Testis (tissue), 3 donors: ENCODE results near the gene FRS2. TPM values are rescaled to one million over a fixed set of nuclear protein-coding genes. Genes with fewer than 3 reads are reported as not detected.

ENCODE experiments used
- DNase-seq: peaks from one replicate; pipeline ENCODE4 v3.0.0-alpha.2; 2019
- H3K27ac ChIP-seq, 2 donors: fragments of 200-600 bp; sonication (generic); one replicate each; pipeline ENCODE4 v1.5.1; 2019
- H3K27me3 ChIP-seq: fragments of 200-600 bp; sonication (generic); one replicate; pipeline ENCODE4 v1.5.1; 2019
- H3K36me3 ChIP-seq: fragments of 200-600 bp; sonication (generic); one replicate; pipeline ENCODE4 v1.5.1; 2017; ENCODE audit warnings: low read depth; ENCODE audit errors: missing control alignments
- H3K4me1 ChIP-seq: fragments of 200-600 bp; sonication (generic); one replicate; pipeline ENCODE4 v1.5.1; 2019
- H3K4me3 ChIP-seq, 2 donors: fragments of 200-600 bp; sonication (generic); one replicate each; pipeline ENCODE4 v1.5.1; 2017 to 2019
- H3K9me3 ChIP-seq: fragments of 200-600 bp; sonication (generic); one replicate; pipeline ENCODE4 v1.5.1; 2017
- POLR2A ChIP-seq: fragments of 450-650 bp; IDR thresholded peaks from one replicate; pipeline ENCODE4 v1.6.1; 2017; ENCODE audit warnings: antibody characterized with exemption, mild to moderate bottlenecking, moderate library complexity
- WGBS, 2 donors: methylation state at CpG; one replicate each; pipeline ENCODE4 v1.1.5; 2018; 5-methylcytosine and 5-hydroxymethylcytosine counted together
- intact Hi-C: fragments of 100-400 bp; cut with DNase I; formaldehyde crosslinking; loops from one replicate; pipeline ENCODE4 v1.15.1; 2023; ENCODE audit warnings: low total_unique reads
- polyA plus RNA-seq: library from polyadenylated mRNA; stranded (reverse); fragments of 350-450 nt; fragmentation: Illumina TruSeq; extraction: RNeasy Lipid Tissue Mini Kit (QIAGEN cat#74804); gene quantifications from one replicate; pipeline ENCODE4 v1.2.3, GENCODE V29; 2014; ENCODE audit warnings: low read depth, low replicate concordance; ENCODE audit not compliant: insufficient read depth
- total RNA-seq, 2 donors: library from RNA; depleted of rRNA; stranded (reverse); fragments of >200 nt; gene quantifications; one replicate each; pipeline ENCODE4 v1.2.3, GENCODE V29; 2016
- TF ChIP-seq, protein P1 (sequence below), 3 experiments: fragments of 450-650 bp in 2 of 3; fragments of 200-600 bp in 1 of 3; sonication (generic) in 1 of 3; IDR thresholded peaks; one replicate each; pipeline ENCODE4 v1.5.1; 2016 to 2019; ENCODE audit warnings: antibody characterized with exemption in 3 of 3, mild to moderate bottlenecking in 2 of 3, moderate library complexity in 1 of 3

The FRS2 gene
- total and polyA plus RNA-seq, 3 donors from 2014 or later = 21.6 to 47.8 (median 38.3) TPM

DNA sequence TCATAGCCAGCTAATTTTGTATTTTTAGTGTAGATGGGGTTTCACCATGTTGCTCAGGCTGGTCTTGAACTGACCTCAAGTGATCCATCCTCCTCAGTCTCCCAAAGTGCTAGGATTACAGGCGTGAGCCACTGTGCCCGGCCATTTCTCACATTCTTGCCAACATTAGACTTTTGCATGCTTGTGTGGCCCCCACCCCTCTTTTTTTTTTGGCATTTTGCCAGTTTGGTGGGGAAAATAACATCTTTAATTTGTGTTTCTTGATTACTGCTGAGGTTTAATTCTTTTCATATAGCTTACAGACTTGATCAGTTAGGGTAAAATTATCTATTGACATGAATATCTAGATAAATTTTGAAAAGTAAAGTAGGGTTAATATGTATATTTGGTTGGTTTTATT lies 118.9 kb downstream of the FRS2 start:
- no peak overlapping the region for H3K27ac ChIP-seq
- H3K4me1 ChIP-seq = no peaks in the 10 kb centered on the region
- H3K4me3 ChIP-seq = no peak overlapping the region
- no peaks in the 10 kb centered on the region for H3K36me3 ChIP-seq
- H3K9me3 ChIP-seq = no peaks in the 10 kb centered on the region
- intact Hi-C loops = no loop called here
- H3K27me3 ChIP-seq = no peaks in the 10 kb centered on the region
- TF ChIP-seq, protein P1, sequence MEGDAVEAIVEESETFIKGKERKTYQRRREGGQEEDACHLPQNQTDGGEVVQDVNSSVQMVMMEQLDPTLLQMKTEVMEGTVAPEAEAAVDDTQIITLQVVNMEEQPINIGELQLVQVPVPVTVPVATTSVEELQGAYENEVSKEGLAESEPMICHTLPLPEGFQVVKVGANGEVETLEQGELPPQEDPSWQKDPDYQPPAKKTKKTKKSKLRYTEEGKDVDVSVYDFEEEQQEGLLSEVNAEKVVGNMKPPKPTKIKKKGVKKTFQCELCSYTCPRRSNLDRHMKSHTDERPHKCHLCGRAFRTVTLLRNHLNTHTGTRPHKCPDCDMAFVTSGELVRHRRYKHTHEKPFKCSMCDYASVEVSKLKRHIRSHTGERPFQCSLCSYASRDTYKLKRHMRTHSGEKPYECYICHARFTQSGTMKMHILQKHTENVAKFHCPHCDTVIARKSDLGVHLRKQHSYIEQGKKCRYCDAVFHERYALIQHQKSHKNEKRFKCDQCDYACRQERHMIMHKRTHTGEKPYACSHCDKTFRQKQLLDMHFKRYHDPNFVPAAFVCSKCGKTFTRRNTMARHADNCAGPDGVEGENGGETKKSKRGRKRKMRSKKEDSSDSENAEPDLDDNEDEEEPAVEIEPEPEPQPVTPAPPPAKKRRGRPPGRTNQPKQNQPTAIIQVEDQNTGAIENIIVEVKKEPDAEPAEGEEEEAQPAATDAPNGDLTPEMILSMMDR (IDR thresholded peaks at IDR 0.05) = no peak
- no peak for TF ChIP-seq POLR2A
- WGBS, 2 donors = 82 to 88% methylated on average over 2 of the region's 2 CpGs
- no peak for DNase-seq

DNA sequence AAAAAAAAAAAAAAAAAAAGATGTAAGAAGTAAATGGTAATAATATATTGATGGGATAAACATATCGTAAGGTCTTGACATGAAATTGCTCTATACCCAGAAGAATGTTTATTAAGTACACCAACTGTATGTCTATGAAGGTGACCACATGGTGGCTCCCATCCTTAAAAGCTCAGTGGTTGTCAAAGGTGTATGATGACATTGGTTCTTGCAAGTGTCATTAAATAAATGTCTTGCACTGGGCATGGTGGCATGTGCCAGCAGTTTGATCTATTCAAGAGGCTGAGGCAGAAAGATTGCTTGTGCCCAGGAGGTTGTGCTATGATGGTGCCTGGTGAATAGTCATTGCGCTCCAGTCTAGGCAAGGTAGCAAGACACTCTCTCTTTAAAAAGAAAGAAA lies 125.5 kb downstream of the FRS2 start:
- no peak overlapping the region for H3K27ac ChIP-seq
- no peaks in the 10 kb centered on the region for H3K27me3 ChIP-seq
- WGBS, 2 donors = 98 to 100% methylated on average over 2 of the region's 2 CpGs
- H3K4me3 ChIP-seq = no peak overlapping the region
- intact Hi-C loops = no loop called here
- TF ChIP-seq, protein P1 (IDR thresholded peaks at IDR 0.05) = no peak
- TF ChIP-seq POLR2A = no peak
- DNase-seq = no peak
- H3K9me3 ChIP-seq = no peaks in the 10 kb centered on the region
- H3K4me1 ChIP-seq = no peaks in the 10 kb centered on the region
- no peaks in the 10 kb centered on the region for H3K36me3 ChIP-seq

DNA sequence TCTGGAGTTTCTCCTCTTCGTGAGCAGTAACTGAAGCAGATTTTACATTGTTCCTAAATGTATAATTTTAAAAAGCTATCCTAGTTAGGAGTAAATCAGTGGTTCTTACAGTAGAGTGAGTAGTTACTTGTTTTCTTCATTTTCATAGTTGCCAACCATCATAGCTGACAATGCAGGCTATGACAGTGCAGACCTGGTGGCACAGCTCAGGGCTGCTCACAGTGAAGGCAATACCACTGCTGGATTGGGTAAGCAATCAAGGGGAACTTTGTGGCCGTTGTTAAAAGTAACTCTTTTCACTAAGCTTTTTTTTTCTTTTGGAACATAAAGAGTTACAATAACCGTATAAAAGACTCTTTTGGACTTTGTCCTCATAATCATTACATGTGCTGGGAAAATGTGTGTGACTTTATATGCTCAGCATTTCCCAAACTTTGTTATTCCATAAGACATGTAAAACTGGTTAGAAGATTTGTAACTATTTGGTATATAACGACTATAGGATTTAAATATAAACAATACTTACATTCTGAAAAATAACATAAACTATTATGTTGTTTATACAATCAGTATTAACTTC lies 128.1 kb downstream of the FRS2 start:
- Histone ChIP-seq H3K27ac (no peak overlapping the region), H3K4me1 (no peaks in the 10 kb centered on the region), H3K36me3 (no peaks in the 10 kb centered on the region), H3K9me3 (no peaks in the 10 kb centered on the region), H3K27me3 (no peaks in the 10 kb centered on the region), H3K4me3 (no peak overlapping the region)
- DNase-seq = no peak
- WGBS, 2 donors = 44 to 51% methylated on average over 4 of the region's 4 CpGs
- no peak for TF ChIP-seq POLR2A
- TF ChIP-seq, protein P1 (IDR thresholded peaks at IDR 0.05) = no peak
- intact Hi-C loops = no loop called here

GRCh38 chr12:69600804-69601203 lies 130.6 kb downstream of the FRS2 start:
- no peaks in the 10 kb centered on the region for H3K36me3 ChIP-seq
- TF ChIP-seq POLR2A = no peak
- TF ChIP-seq, protein P1 (IDR thresholded peaks at IDR 0.05) = no peak
- no peaks in the 10 kb centered on the region for H3K27me3 ChIP-seq
- no peaks in the 10 kb centered on the region for H3K4me1 ChIP-seq
- no peaks in the 10 kb centered on the region for H3K9me3 ChIP-seq
- no peak overlapping the region for H3K27ac ChIP-seq
- H3K4me3 ChIP-seq = no peak overlapping the region
- DNase-seq = no peak
- intact Hi-C loops = no loop called here

DNA sequence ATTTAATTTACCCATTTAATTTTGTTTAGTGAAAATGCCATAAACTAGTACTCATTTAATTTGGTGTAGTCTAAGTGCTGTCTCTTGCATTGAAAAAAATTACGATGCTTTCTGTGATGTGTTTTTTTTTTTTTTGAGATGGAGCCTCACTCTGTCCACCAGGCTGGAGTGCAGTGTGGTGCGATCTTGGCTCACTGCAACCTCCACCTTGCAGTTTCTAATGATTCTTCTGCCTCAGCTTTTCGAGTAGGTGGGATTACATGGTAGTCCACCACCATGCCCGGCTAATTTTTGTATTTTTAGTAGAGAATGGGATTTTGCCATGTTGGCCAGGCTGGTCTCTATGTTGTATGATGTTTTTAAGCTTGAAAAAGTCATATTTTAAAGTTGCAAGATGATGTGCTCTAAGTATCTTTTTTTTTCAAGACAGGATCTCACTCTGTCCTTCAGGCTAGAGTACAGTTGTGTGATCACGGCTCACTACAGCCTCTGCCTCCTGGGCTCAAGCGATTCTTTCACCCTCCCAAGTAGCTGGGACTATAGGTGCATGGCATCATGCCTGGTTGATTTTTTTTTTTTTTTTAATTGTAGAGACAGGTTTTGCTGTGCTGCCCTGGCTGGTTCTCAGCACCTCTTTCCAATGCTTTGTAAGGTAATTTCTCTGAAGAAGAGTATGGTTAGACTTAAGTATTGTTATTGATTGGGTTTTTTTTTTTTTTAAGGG lies 131.9 kb downstream of the FRS2 start:
- no peak for DNase-seq
- H3K9me3 ChIP-seq = no peaks in the 10 kb centered on the region
- intact Hi-C loops = no loop called here
- H3K27ac ChIP-seq = no peak overlapping the region
- no peaks in the 10 kb centered on the region for H3K27me3 ChIP-seq
- H3K4me3 ChIP-seq = no peak overlapping the region
- 88 to 91% methylated on average over 6 of the region's 6 CpGs for WGBS, 2 donors
- H3K4me1 ChIP-seq = no peaks in the 10 kb centered on the region
- TF ChIP-seq POLR2A = no peak
- TF ChIP-seq, protein P1 (IDR thresholded peaks at IDR 0.05) = no peak
- H3K36me3 ChIP-seq = no peaks in the 10 kb centered on the region
